Measurements from ENCODE around the gene NACA.

The NACA gene

DNA sequence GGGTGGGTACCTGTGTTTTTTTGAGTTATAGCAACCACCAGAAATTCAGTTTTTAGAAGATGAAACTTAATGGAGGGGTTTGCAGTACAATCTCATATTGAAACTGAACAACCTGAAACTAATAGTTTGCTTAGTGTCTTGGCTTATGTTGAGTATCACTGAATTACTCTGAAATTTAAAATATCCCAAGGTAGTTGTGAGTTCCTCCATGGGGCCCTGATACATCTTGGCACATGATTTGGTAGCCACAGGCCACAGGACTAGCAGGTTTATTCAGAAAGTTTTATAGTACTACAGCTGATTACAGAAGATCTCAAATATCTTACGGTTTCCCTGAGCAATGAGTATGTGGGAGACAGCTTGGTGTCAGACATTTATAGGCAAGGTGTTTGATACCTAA is 47.4 kb downstream of the NACA start:
- peak; percentile 39 for DNase-seq (ENCODE audit: extremely low spot score)
- ChIA-PET CTCF (interaction anchor here (1.0 to 2.5 kb wide), 4 partner anchors 11 to 49 kb away, joined by 3 to 7 read pairs (median 4); no protein-coding TSS in a partner anchor), POLR2A (interaction anchor here (0.6 to 1.2 kb wide), 4 partner anchors 11 to 72 kb away, joined by 4 to 5 read pairs (median 4); partner anchors contain the start of genes ATP5F1B and PTGES3)
- TF ChIP-seq, protein P1, sequence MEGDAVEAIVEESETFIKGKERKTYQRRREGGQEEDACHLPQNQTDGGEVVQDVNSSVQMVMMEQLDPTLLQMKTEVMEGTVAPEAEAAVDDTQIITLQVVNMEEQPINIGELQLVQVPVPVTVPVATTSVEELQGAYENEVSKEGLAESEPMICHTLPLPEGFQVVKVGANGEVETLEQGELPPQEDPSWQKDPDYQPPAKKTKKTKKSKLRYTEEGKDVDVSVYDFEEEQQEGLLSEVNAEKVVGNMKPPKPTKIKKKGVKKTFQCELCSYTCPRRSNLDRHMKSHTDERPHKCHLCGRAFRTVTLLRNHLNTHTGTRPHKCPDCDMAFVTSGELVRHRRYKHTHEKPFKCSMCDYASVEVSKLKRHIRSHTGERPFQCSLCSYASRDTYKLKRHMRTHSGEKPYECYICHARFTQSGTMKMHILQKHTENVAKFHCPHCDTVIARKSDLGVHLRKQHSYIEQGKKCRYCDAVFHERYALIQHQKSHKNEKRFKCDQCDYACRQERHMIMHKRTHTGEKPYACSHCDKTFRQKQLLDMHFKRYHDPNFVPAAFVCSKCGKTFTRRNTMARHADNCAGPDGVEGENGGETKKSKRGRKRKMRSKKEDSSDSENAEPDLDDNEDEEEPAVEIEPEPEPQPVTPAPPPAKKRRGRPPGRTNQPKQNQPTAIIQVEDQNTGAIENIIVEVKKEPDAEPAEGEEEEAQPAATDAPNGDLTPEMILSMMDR (IDR thresholded peaks at IDR 0.05; ENCODE audit: control extremely low read depth, extremely low read depth, low read depth, missing control alignments): no peak

DNA sequence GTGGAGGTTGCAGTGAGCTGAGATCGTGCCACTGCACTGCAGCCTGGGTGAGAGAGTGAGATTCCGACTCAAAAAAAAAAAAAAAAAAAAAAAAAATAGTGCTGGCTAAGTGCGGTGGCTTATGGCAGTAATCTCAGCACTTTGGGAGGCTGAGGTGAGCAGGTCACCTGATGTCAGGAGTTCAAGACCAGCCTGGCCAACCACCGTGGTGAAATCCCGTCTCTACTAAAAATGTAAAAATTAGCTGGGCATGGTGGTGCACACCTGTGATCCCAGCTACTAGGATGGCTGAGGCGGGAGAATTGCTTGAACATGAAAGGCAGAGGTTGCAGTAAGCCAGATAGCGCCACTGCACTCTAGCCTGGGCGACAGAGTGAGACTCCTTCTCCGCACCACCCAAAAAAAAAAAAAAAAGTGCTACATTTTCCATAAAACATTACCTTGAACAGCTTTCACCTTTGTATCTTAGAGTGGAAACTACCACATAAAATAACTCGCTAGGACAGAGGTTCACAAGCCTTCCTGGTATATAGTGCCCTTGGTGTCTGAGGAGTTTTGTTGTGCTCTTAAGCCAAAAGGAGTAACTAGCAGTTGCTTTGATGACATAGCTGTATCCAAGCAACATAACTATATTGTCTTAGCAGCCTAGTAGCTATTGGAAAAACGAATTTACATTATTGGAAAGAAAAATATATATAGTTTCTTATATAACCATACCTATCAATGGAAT is 48.1 kb downstream of the NACA start:
- ChIA-PET CTCF (interaction anchor here (1.0 to 2.5 kb wide), 2 partner anchors 18 to 40 kb away, joined by 4 to 7 read pairs; no protein-coding TSS in a partner anchor), POLR2A (interaction anchor here (0.6 to 1.0 kb wide), 4 partner anchors 11 to 71 kb away, joined by 4 to 6 read pairs (median 4); partner anchors contain the start of genes ATP5F1B and PTGES3)
- no peak for DNase-seq (ENCODE audit: extremely low spot score)
- TF ChIP-seq, protein P1 (IDR thresholded peaks at IDR 0.05; ENCODE audit: control extremely low read depth, extremely low read depth, low read depth, missing control alignments): no peak

DNA sequence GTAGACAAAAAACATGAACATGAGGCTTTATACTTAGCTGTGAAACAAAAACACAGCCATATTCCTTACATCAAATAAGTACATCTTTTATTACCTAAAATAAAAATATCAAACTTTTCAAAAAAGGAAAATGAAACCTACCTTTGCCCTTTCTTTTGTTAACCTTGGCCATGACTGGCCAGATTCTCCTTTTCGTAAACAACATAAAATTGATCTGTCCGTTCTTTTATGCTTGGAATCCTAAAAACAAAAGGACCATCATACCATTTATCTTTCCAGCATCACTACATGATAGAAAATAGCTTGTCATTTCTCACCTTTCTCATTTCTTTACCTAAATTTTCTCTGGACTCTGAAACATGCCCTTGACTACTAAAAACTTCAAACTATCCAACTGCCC is 53.5 kb downstream of the NACA start:
- TF ChIP-seq, protein P1 (IDR thresholded peaks at IDR 0.05; ENCODE audit: control extremely low read depth, extremely low read depth, low read depth, missing control alignments): no peak
- DNase-seq (ENCODE audit: extremely low spot score): no peak
- CTCF ChIA-PET: interaction anchor here (1.5 to 3.3 kb wide), 2 partner anchors 15 to 35 kb away, joined by 3 to 11 read pairs; no protein-coding TSS in a partner anchor
- POLR2A ChIA-PET: interaction anchor here (0.6 to 0.8 kb wide), 2 partner anchors 12 to 1033 kb away, joined by 4 read pairs; no protein-coding TSS in a partner anchor

DNA sequence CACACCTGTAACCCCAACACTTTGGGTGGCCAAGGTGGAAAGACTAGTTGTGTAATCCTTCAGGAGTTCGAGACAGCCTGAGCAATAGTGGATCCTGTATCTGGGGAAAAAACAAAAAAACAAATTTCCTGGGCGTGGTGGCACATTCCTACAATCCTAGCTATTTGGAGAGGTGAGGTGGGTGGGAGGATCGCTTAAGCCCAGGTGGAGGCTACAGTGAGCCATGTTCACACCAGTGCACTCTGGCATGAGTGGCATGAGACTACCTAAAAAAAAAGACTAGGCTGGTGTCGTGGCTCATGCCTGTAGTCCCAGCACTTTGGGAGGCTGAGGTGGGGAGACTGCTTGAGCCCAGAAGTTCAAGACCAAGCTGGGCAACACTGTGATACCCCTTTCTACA is 54.3 kb downstream of the NACA start:
- POLR2A ChIA-PET: interaction anchor here (0.8 kb wide), 1 partner anchor 13 kb away, joined by 4 read pairs; no protein-coding TSS in a partner anchor
- TF ChIP-seq, protein P1 (IDR thresholded peaks at IDR 0.05; ENCODE audit: control extremely low read depth, extremely low read depth, low read depth, missing control alignments): no peak
- CTCF ChIA-PET: interaction anchor here (0.8 to 3.3 kb wide), 5 partner anchors 8 to 150 kb away, joined by 3 to 13 read pairs (median 6); no protein-coding TSS in a partner anchor
- DNase-seq (ENCODE audit: extremely low spot score): no peak

DNA sequence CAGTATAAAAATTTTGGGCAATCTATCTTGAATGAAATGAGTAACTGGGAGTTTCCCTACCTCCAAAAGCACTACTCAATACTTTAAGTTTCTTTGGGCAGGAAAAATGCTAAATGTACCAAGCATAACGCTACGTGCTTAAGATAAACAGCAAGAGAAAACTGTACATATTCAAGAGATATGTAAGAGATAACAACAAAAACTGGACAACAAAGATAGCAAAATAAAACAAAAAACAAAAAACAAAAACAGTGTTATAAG is 57.0 kb downstream of the NACA start:
- ChIA-PET CTCF (interaction anchor here (1.1 to 2.5 kb wide), 3 partner anchors 12 to 444 kb away, joined by 3 to 10 read pairs (median 3); no protein-coding TSS in a partner anchor), POLR2A (no interaction called here)
- DNase-seq (ENCODE audit: extremely low spot score): no peak
- TF ChIP-seq, protein P1 (IDR thresholded peaks at IDR 0.05; ENCODE audit: control extremely low read depth, extremely low read depth, low read depth, missing control alignments): no peak
